ENCODE results near the gene DNAH11.
"Not testable (repeated sequence)": the region's sequence is repeated elsewhere in the genome, so short reads cannot be mapped to it uniquely, and the experiment has no call there.

DNAH11 gene

DNA sequence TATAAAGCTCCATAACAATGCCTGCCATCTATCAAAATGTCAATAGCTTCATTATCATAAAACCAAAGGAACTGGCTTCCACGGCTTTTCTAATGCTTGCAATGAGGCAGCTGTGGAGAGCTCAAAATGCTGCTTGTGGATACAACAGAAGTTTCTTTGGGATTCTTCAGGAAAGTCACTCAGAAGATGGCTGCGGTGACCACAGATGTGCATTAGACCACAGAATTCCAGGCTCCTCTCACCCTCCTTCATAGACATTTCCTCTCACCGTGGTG lies 325.7 kb downstream of the DNAH11 start:
- Histone ChIP-seq H3K4me1 (peaks cover 0 to 12% (median 9%) of the 10 kb centered on the region in 10 experiments; a peak in 13 of 20 replicates), H3K9me3 (replicated peaks in 1 of 11) (no peaks in the 10 kb centered on the region), H3K4me2 (no peak overlapping the region), H3K4me3 (no peak overlapping the region), H3K9ac (no peak overlapping the region), H3K36me3 (peaks cover 0 to 6% (median 0%) of the 10 kb centered on the region in 11 experiments; a peak in 5 of 22 replicates), H3K27me3 (no peaks in the 10 kb centered on the region), H3K27ac (no peak overlapping the region), H4K20me1 (no peaks in the 10 kb centered on the region)
- TF ChIP-seq Cebpa-rat (IDR thresholded peaks at IDR 0.05): no peak

DNA sequence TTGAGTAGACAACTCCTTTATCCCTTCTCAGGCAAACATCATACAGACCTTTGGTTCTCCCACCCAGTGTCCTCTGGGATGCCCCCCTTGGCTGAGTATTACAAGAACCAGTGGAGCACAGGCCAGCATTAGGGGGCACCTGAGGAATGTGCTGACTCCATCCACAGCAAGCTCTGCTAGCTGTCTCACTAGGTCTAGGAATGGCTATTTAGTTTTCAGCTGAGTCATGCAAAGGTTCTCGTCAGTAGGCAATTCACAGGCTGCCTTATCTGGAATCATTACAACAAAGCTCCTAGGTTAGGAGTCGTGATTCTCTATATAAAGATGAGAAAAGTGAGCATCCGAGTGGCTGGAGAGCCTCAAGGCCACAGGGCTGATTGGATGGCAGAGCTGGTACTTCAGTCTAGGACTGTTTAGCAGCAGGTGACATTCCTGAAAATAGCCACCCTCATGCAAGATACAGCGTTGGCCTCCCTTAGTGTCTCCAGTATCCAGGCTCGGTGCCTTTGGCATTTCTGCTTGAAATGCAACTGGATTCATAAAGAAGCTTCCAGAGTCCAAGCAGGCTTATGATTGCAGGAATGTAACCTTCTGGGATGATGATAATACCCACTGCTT lies 327.1 kb downstream of the DNAH11 start:
- peaks cover 0 to 13% (median 0%) of the 10 kb centered on the region in 11 experiments; a peak in 6 of 22 replicates for H3K36me3 ChIP-seq
- no peak overlapping the region for H3K27ac ChIP-seq
- no peaks in the 10 kb centered on the region for H4K20me1 ChIP-seq
- H3K4me3 ChIP-seq: no peak overlapping the region
- H3K4me2 ChIP-seq: no peak overlapping the region
- no peak overlapping the region for H3K9ac ChIP-seq
- TF ChIP-seq Cebpa-rat (IDR thresholded peaks at IDR 0.05): no peak
- H3K9me3 ChIP-seq (replicated peaks in 1 of 11): no peaks in the 10 kb centered on the region
- H3K27me3 ChIP-seq: no peaks in the 10 kb centered on the region
- peaks cover 0 to 12% (median 9%) of the 10 kb centered on the region in 10 experiments; a peak in 13 of 20 replicates for H3K4me1 ChIP-seq

DNA sequence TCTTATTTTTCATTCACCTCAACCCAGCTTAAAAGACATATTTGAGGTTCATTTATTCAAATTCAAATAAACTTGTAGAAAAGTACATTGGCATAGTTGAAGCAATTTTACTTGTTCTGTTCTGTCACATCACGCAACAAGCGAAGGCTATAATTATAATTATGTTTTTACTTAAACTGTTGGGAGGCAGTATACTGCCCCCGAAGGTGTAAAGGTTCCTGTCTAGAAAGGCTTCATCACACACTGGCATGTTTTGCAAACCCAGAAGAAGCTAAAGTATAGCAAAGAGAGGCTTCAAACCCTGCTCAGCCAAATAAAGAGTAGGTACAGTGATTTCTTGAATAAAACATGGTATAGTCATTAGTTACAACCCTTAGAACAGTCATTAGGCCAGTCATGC lies 340.2 kb downstream of the DNAH11 start:
- peaks cover 0 to 9% (median 0%) of the 10 kb centered on the region in 11 experiments; a peak in 2 of 22 replicates for H3K36me3 ChIP-seq
- no peaks in the 10 kb centered on the region for H3K27me3 ChIP-seq
- no peak overlapping the region for H3K27ac ChIP-seq
- H3K4me3 ChIP-seq: no peak overlapping the region
- no peak overlapping the region for H3K9ac ChIP-seq
- no peaks in the 10 kb centered on the region for H4K20me1 ChIP-seq
- TF ChIP-seq Cebpa-rat (IDR thresholded peaks at IDR 0.05): no peak
- H3K4me2 ChIP-seq: no peak overlapping the region
- H3K4me1 ChIP-seq: peaks cover 0 to 11% (median 6%) of the 10 kb centered on the region in 10 experiments; a peak in 11 of 20 replicates
- H3K9me3 ChIP-seq (replicated peaks in 1 of 11): peaks cover 0 to 20% (median 7%) of the 10 kb centered on the region in 11 experiments; a peak in 14 of 22 replicates

DNA sequence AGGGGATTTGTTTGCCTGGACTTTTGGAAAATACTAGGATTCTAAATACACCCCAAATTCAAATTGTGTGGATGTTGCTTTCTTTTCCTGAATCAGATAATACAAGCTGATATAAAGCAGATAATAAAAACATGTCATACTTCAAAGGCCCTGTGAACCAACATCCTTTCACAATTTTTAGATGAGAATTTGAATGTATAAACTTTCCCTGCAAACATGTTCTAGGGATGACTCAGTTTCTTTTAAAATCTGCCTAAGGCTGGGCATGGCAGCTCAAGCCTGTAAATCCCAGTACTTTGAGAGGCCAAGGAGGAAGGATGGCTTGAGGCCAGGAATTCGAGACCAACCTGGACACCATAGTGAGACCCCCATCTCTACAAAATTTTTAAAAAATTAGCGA lies 340.7 kb downstream of the DNAH11 start:
- not testable (repeated sequence) for H3K27ac ChIP-seq, H3K36me3 ChIP-seq, H4K20me1 ChIP-seq, H3K27me3 ChIP-seq, H3K9ac ChIP-seq, H3K4me2 ChIP-seq, H3K4me3 ChIP-seq
- Histone ChIP-seq H3K4me1 (peaks cover 0 to 11% (median 6%) of the 10 kb centered on the region in 10 experiments; a peak in 11 of 20 replicates), H3K9me3 (replicated peaks in 1 of 11) (peaks cover 0 to 16% (median 5%) of the 10 kb centered on the region in 11 experiments; a peak in 12 of 22 replicates)

DNA sequence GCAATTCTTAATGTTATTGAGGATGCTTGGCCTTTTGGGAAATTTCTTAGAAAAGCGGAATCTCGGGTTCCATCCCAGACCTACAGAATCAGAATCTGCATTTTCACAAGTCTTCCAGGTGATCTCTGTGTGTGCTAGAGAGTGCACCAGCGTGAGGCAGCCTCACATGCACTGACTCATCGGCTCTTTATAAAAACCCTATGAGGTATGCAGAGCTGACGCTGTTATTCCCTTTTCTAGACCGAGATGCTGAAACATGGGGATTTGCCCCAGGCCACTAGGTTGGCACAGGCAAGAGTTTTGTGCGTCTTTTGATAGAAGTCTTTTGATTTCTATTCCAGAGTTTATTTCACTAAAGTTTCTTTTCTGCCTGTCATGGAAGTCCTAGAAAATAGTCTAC lies 341.7 kb downstream of the DNAH11 start:
- Histone ChIP-seq H3K27ac (no peak overlapping the region), H3K4me2 (peak overlapping the region in 8 of 11 experiments; percentile 3 to 57 (median 30); a peak in 10 of 22 replicates), H3K9ac (no peak overlapping the region), H3K9me3 (replicated peaks in 1 of 11) (peaks cover 0 to 8% (median 0%) of the 10 kb centered on the region in 11 experiments; a peak in 1 of 22 replicates), H3K4me3 (no peak overlapping the region), H3K4me1 (peaks cover 0 to 11% (median 6%) of the 10 kb centered on the region in 10 experiments; a peak in 11 of 20 replicates), H3K36me3 (no peaks in the 10 kb centered on the region; a peak in 1 of 22 replicates), H3K27me3 (no peaks in the 10 kb centered on the region), H4K20me1 (no peaks in the 10 kb centered on the region)
- no peak for TF ChIP-seq Cebpa-rat (IDR thresholded peaks at IDR 0.05)

DNA sequence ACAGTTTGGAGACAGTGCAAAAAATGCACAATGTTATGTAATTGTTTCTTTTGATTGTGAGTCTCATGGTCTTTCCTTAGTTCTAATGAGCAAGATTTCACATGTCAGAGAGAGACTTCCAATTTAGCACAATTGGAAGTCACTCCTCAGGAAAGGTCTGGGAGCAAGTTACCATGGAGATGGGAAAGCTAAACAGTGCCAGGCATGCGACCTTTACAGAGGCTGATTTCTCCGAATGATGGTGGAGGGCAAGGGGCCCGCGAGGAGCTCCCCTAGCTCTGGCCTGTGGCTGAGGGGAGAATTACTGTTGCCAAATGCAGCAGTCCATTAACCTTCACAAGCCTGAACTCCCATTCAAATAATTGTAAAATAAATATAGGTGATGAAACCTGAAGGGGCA lies 343.6 kb downstream of the DNAH11 start:
- H3K4me2 ChIP-seq: no peak overlapping the region
- H4K20me1 ChIP-seq: no peaks in the 10 kb centered on the region
- H3K36me3 ChIP-seq: peaks cover 0 to 5% (median 0%) of the 10 kb centered on the region in 11 experiments; a peak in 2 of 22 replicates
- no peak overlapping the region for H3K27ac ChIP-seq
- no peak overlapping the region for H3K4me3 ChIP-seq
- no peaks in the 10 kb centered on the region for H3K27me3 ChIP-seq
- no peaks in the 10 kb centered on the region for H3K9me3 ChIP-seq (replicated peaks in 1 of 11)
- no peak for TF ChIP-seq Cebpa-rat (IDR thresholded peaks at IDR 0.05)
- no peak overlapping the region for H3K9ac ChIP-seq
- peaks cover 0 to 11% (median 6%) of the 10 kb centered on the region in 10 experiments; a peak in 11 of 20 replicates for H3K4me1 ChIP-seq

DNA sequence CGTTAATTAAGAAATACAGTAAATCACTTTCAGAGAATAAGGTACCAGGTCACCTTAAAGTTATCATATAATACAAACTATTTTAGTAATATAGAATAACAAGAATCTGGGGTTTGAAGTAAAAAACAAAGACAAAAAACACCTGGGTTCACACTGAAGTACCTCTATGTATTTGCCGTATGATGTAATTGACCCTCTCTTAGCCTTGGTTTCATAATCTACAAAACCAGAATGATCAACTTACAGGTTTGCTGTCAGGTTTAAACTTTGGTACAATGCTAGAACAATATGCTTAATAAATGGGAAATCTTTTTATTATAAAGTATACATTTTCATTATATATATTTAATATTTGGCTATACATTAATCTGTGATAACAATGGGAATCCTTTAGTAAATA lies 344.5 kb downstream of the DNAH11 start:
- no peaks in the 10 kb centered on the region for H3K27me3 ChIP-seq
- H3K4me2 ChIP-seq: no peak overlapping the region
- peaks cover 0 to 11% (median 6%) of the 10 kb centered on the region in 10 experiments; a peak in 11 of 20 replicates for H3K4me1 ChIP-seq
- peaks cover 0 to 9% (median 5%) of the 10 kb centered on the region in 11 experiments; a peak in 5 of 22 replicates for H3K36me3 ChIP-seq
- H3K4me3 ChIP-seq: no peak overlapping the region
- no peak overlapping the region for H3K9ac ChIP-seq
- no peaks in the 10 kb centered on the region for H3K9me3 ChIP-seq (replicated peaks in 1 of 11)
- H3K27ac ChIP-seq: no peak overlapping the region
- no peaks in the 10 kb centered on the region for H4K20me1 ChIP-seq
- TF ChIP-seq Cebpa-rat (IDR thresholded peaks at IDR 0.05): no peak

DNA sequence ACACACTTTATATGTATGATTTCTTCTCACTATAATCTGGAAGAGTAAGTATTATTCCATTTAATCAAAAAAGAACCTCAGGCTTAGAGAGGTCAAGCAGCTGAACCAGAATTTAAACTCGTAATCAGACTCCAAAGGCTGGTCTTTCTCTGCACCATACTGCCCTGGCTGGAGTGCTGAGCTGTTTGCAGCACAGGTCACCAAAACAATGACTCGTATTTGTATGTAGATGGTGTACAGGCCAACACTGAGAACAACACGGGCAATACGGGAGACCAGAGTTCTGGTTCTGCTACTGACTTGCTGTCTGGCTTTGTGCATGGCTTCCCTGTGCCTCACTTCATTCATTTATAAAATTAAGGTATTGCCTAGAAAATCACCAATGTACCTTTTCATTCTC lies 344.9 kb downstream of the DNAH11 start:
- Histone ChIP-seq H3K9ac (no peak overlapping the region), H3K4me3 (no peak overlapping the region), H3K36me3 (peaks cover 0 to 13% (median 5%) of the 10 kb centered on the region in 11 experiments; a peak in 5 of 22 replicates), H3K9me3 (replicated peaks in 1 of 11) (no peaks in the 10 kb centered on the region), H3K27me3 (no peaks in the 10 kb centered on the region), H3K4me2 (no peak overlapping the region), H3K27ac (no peak overlapping the region), H3K4me1 (peaks cover 0 to 11% (median 6%) of the 10 kb centered on the region in 10 experiments; a peak in 11 of 20 replicates), H4K20me1 (no peaks in the 10 kb centered on the region)
- no peak for TF ChIP-seq Cebpa-rat (IDR thresholded peaks at IDR 0.05)

DNA sequence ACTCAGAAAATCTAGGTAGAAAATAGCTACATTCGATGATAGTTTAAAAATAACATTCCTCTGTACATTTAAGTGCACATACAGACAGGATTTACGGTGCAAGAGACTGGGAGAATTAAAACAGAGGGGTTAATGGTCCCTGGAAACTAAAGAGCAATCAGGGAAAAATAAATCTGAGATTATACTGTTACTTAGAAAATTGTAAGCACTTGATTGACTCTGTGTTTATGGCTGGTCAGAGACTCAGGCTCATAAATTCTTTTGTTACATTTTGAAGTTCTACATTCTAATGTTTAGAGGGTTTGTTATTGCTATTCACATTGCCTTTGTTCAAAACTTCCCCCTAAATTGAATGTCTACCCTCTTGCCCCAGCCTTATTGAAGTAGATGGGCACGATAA lies 348.5 kb downstream of the DNAH11 start:
- H4K20me1 ChIP-seq: no peaks in the 10 kb centered on the region
- no peak overlapping the region for H3K9ac ChIP-seq
- H3K4me3 ChIP-seq: no peak overlapping the region
- no peaks in the 10 kb centered on the region for H3K4me1 ChIP-seq
- peaks cover 0 to 44% (median 26%) of the 10 kb centered on the region in 11 experiments; a peak in 13 of 22 replicates for H3K36me3 ChIP-seq
- H3K27ac ChIP-seq: no peak overlapping the region
- TF ChIP-seq Cebpa-rat (IDR thresholded peaks at IDR 0.05): no peak
- no peak overlapping the region for H3K4me2 ChIP-seq
- no peaks in the 10 kb centered on the region for H3K27me3 ChIP-seq
- no peaks in the 10 kb centered on the region for H3K9me3 ChIP-seq (replicated peaks in 1 of 11)

DNA sequence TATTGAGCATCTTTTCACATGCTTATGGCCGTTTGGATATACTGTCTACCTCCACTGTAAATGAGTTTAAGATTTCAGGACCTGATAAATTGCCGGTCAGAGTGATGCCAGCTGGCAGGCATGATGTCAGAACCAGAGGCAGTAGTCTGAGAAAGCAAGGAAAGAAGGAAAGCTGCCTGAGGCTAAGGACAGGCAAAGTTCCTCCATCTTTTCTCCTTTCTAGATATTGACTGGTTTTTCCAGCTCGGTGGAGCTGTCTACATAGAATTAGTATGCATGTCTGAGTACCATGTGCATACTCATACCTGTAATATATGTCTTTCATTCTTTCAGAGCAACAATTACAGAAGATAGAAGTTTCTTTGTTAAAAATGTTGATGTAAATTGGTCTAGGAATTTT lies 350.6 kb downstream of the DNAH11 start:
- TF ChIP-seq Cebpa-rat (IDR thresholded peaks at IDR 0.05): no peak
- Histone ChIP-seq H3K9me3 (replicated peaks in 1 of 11) (no peaks in the 10 kb centered on the region), H4K20me1 (no peaks in the 10 kb centered on the region), H3K27ac (no peak overlapping the region), H3K4me1 (peaks cover 5 to 18% (median 13%) of the 10 kb centered on the region in 10 experiments), H3K4me3 (no peak overlapping the region), H3K4me2 (no peak overlapping the region), H3K36me3 (peaks cover 0 to 60% (median 33%) of the 10 kb centered on the region in 11 experiments; a peak in 13 of 22 replicates), H3K9ac (no peak overlapping the region), H3K27me3 (no peaks in the 10 kb centered on the region)
